WTC11 (cell line): ENCODE results near the gene PDCD6IP. TPM values are rescaled to one million over a fixed set of nuclear protein-coding genes. Genes with fewer than 3 reads are reported as not detected.

ENCODE experiments used
- ATAC-seq: fragments of 200-7000 bp; cut with Tn5 transposase; 2 replicates; pipeline ENCODE4 v1.10.0; 2021; ENCODE audit warnings: mild to moderate bottlenecking, moderate library complexity
- CTCF ChIA-PET: fragments of 300-600 bp; sonication (Branson Sonifier 250); formaldehyde crosslinking; loops from one replicate; lab custom pipeline; 2021; ENCODE audit warnings: antibody characterized with exemption; lab: Charles Lee
- POLR2A ChIA-PET: fragments of 350-600 bp; sonication (Branson Sonifier 250); formaldehyde crosslinking; loops from one replicate; lab custom pipeline; 2021; ENCODE audit warnings: antibody characterized with exemption; lab: Charles Lee
- DNase-seq: peaks from one replicate; pipeline ENCODE4 v3.0.0; 2021; ENCODE audit warnings: low spot score
- H3K27ac Mint-ChIP-seq: 2 replicates; pipeline ENCODE4 v1.8.0; 2021; ENCODE audit warnings: mixed read lengths
- H3K27me3 Mint-ChIP-seq: 2 replicates; pipeline ENCODE4 v1.8.0; 2021; ENCODE audit warnings: low read depth, mild to moderate bottlenecking, moderate library complexity, mixed read lengths
- H3K36me3 Mint-ChIP-seq: 2 replicates; pipeline ENCODE4 v1.8.0; 2021; ENCODE audit warnings: mixed read lengths
- H3K4me1 Mint-ChIP-seq: 2 replicates; pipeline ENCODE4 v1.8.0; 2022; ENCODE audit warnings: mixed read lengths
- H3K4me3 Mint-ChIP-seq: 2 replicates; pipeline ENCODE4 v1.8.0; 2021; ENCODE audit warnings: mild to moderate bottlenecking, moderate library complexity, mixed read lengths
- H3K9me3 Mint-ChIP-seq: 2 replicates; pipeline ENCODE4 v1.8.0; 2021; ENCODE audit warnings: mixed read lengths
- ARID4B ChIP-seq: sonication (generic); formaldehyde crosslinking; IDR thresholded peaks from 2 replicates; pipeline ENCODE4 v1.8.0; 2023; ENCODE audit warnings: missing genetic modification reagents, mild to moderate bottlenecking, borderline replicate concordance
- ATF1 ChIP-seq: sonication (generic); formaldehyde crosslinking; IDR thresholded peaks from 2 replicates; pipeline ENCODE4 v1.8.1; 2023; ENCODE audit warnings: mild to moderate bottlenecking, moderate library complexity, missing genetic modification reagents
- ATF2 ChIP-seq: sonication (generic); formaldehyde crosslinking; IDR thresholded peaks from 2 replicates; pipeline ENCODE4 v1.8.1; 2022; ENCODE audit warnings: low read depth, missing genetic modification reagents, borderline replicate concordance
- CREB1 ChIP-seq: sonication (generic); formaldehyde crosslinking; IDR thresholded peaks from 2 replicates; pipeline ENCODE4 v1.8.0; 2023; ENCODE audit warnings: mild to moderate bottlenecking, missing genetic modification reagents
- E2F5 ChIP-seq: sonication (generic); formaldehyde crosslinking; IDR thresholded peaks from 2 replicates; pipeline ENCODE4 v1.8.1; 2022; ENCODE audit warnings: mild to moderate bottlenecking, moderate library complexity, missing genetic modification reagents
- EMX1 ChIP-seq: fragments of 250-450 bp; sonication (Bioruptor Pico); IDR thresholded peaks from 2 replicates; pipeline ENCODE4 v1.8.0; 2021; ENCODE audit warnings: mild to moderate bottlenecking
- ETV6 ChIP-seq: sonication (generic); formaldehyde crosslinking; IDR thresholded peaks from 2 replicates; pipeline ENCODE4 v1.8.1; 2022; ENCODE audit warnings: mild to moderate bottlenecking, missing genetic modification reagents
- GRHL2 ChIP-seq: fragments of 250-450 bp; sonication (Bioruptor Pico); IDR thresholded peaks from 2 replicates; pipeline ENCODE4 v1.8.0; 2022; ENCODE audit warnings: mild to moderate bottlenecking, moderate library complexity; ENCODE audit not compliant: insufficient replicate concordance, severe bottlenecking
- GTF2I ChIP-seq: fragments of 250-450 bp; sonication (Bioruptor Pico); conservative IDR thresholded peaks from 2 replicates; pipeline ENCODE4 v1.4.0; 2021; ENCODE audit warnings: mild to moderate bottlenecking
- IRF2 ChIP-seq: sonication (generic); formaldehyde crosslinking; IDR thresholded peaks from 2 replicates; pipeline ENCODE4 v1.8.0; 2022; ENCODE audit warnings: low read depth, missing genetic modification reagents, borderline replicate concordance
- KAT7 ChIP-seq: sonication (generic); formaldehyde crosslinking; IDR thresholded peaks from 2 replicates; pipeline ENCODE4 v1.8.1; 2023; ENCODE audit warnings: missing genetic modification reagents, mild to moderate bottlenecking, borderline replicate concordance
- MAX ChIP-seq: sonication (generic); formaldehyde crosslinking; IDR thresholded peaks from 2 replicates; pipeline ENCODE4 v1.8.0; 2022; ENCODE audit warnings: mild to moderate bottlenecking, missing genetic modification reagents
- MXD4 ChIP-seq: fragments of 250-450 bp; sonication (Bioruptor Pico); IDR thresholded peaks from 2 replicates; pipeline ENCODE4 v1.8.0; 2021; ENCODE audit warnings: mild to moderate bottlenecking, moderate library complexity, borderline replicate concordance
- RORB ChIP-seq: fragments of 250-450 bp; sonication (Bioruptor Pico); IDR thresholded peaks from 2 replicates; pipeline ENCODE4 v1.9.0; 2021; ENCODE audit warnings: mild to moderate bottlenecking
- STAT6 ChIP-seq: sonication (generic); formaldehyde crosslinking; conservative IDR thresholded peaks from 2 replicates; pipeline ENCODE4 v1.8.1; 2023; ENCODE audit warnings: mild to moderate bottlenecking, low read depth, missing genetic modification reagents, moderate library complexity
- TEAD4 ChIP-seq: sonication (generic); formaldehyde crosslinking; IDR thresholded peaks from 2 replicates; pipeline ENCODE4 v1.8.0; 2022; ENCODE audit warnings: mild to moderate bottlenecking, missing genetic modification reagents
- USF1 ChIP-seq: sonication (generic); formaldehyde crosslinking; IDR thresholded peaks from 2 replicates; pipeline ENCODE4 v1.8.0; 2022; ENCODE audit warnings: mild to moderate bottlenecking, missing genetic modification reagents
- ZBTB21 ChIP-seq: sonication (generic); formaldehyde crosslinking; IDR thresholded peaks from 2 replicates; pipeline ENCODE4 v1.8.1; 2023; ENCODE audit warnings: mild to moderate bottlenecking, missing genetic modification reagents, borderline replicate concordance
- ZMAT4 ChIP-seq: fragments of 250-450 bp; sonication (Bioruptor Pico); IDR thresholded peaks from 2 replicates; pipeline ENCODE4 v1.9.0; 2021; ENCODE audit warnings: mild to moderate bottlenecking
- ZNF219 ChIP-seq: sonication (generic); formaldehyde crosslinking; IDR thresholded peaks from 2 replicates; pipeline ENCODE4 v1.8.0; 2023; ENCODE audit warnings: missing genetic modification reagents, mild to moderate bottlenecking, borderline replicate concordance
- ZNF232 ChIP-seq: sonication (generic); formaldehyde crosslinking; IDR thresholded peaks from 2 replicates; pipeline ENCODE4 v1.8.0; 2022; ENCODE audit warnings: mild to moderate bottlenecking, missing genetic modification reagents
- ZNF263 ChIP-seq: sonication (generic); formaldehyde crosslinking; IDR thresholded peaks from 2 replicates; pipeline ENCODE4 v1.8.1; 2022; ENCODE audit warnings: low read depth, mild to moderate bottlenecking, moderate library complexity, missing genetic modification reagents
- total RNA-seq: library from RNA; stranded (reverse); gene quantifications from 3 replicates; pipeline ENCODE4 v1.2.3, GENCODE V29; 2021

Gene PDCD6IP
- total RNA-seq, 1 experiment from 2014 or later, result 173 TPM

GRCh38 chr3:33758281-33758680 lies 40.1 kb upstream of the PDCD6IP start:
- Mint-ChIP-seq H3K9me3 (peaks cover 38% of the 10 kb centered on the region), H3K27ac (no peak overlapping the region), H3K36me3 (peaks cover 28% of the 10 kb centered on the region), H3K4me1 (no peaks in the 10 kb centered on the region), H3K4me3 (no peak overlapping the region), H3K27me3 (0 out of 2 replicates have a peak, but pooled peaks cover 2% of the 10 kb centered on the region)
- DNase-seq, result no peak
- no peak for ATAC-seq
- POLR2A ChIA-PET, result no interaction called here
- TF ChIP-seq E2F5 (CRISPR knock-in tag), result no peak
- TF ChIP-seq IRF2, result no peak
- no peak for TF ChIP-seq ATF2 (CRISPR knock-in tag)
- no peak for TF ChIP-seq ZNF263 (CRISPR knock-in tag)
- no peak for TF ChIP-seq KAT7 (CRISPR knock-in tag)
- no peak for TF ChIP-seq ZMAT4
- no peak for TF ChIP-seq USF1 (CRISPR knock-in tag)
- no peak for TF ChIP-seq ZNF219 (CRISPR knock-in tag)
- TF ChIP-seq ZNF232, result no peak
- CTCF ChIA-PET, result no interaction called here

- no peak overlapping the region for H3K4me3 Mint-ChIP-seq
- H3K27me3 Mint-ChIP-seq, result 0 out of 2 replicates have a peak, but pooled peaks cover 2% of the 10 kb centered on the region
- TF ChIP-seq MXD4 (CRISPR knock-in tag), result no peak
- no peak for TF ChIP-seq STAT6 (CRISPR knock-in tag)
- TF ChIP-seq GTF2I (CRISPR knock-in tag), result no peak
- TF ChIP-seq ARID4B (CRISPR knock-in tag), result no peak
- no peak for TF ChIP-seq EMX1 (CRISPR knock-in tag)
- no peak for TF ChIP-seq GRHL2
- no peak for TF ChIP-seq ZBTB21 (CRISPR knock-in tag)
- TF ChIP-seq ZNF232, result no peak
- TF ChIP-seq TEAD4 (CRISPR knock-in tag), result no peak
- TF ChIP-seq RORB, result no peak
- no peak for TF ChIP-seq CREB1 (CRISPR knock-in tag)
- no peak for TF ChIP-seq ETV6
- no peak for TF ChIP-seq ATF1 (CRISPR knock-in tag)
- TF ChIP-seq MAX, result no peak
- POLR2A ChIA-PET, result no interaction called here
- CTCF ChIA-PET, result no interaction called here
- DNase-seq (no peak), ATAC-seq (no peak)
- no peaks in the 10 kb centered on the region for H3K4me1 Mint-ChIP-seq
- H3K36me3 Mint-ChIP-seq, result peaks cover 22% of the 10 kb centered on the region
- H3K27ac Mint-ChIP-seq, result no peak overlapping the region
- H3K9me3 Mint-ChIP-seq, result peaks cover 32% of the 10 kb centered on the region
Observed at GRCh38 chr3:33758864-33759263, 39.6 kb upstream of the PDCD6IP start.
